K562 (cell line): Measurements from ENCODE around the gene TNIK. TPM values are rescaled to one million over a fixed set of nuclear protein-coding genes. Genes with fewer than 3 reads are reported as not detected.

Source experiments
- ATAC-seq: fragments of 200-7000 bp; cut with Tn5 transposase; 3 replicates; pipeline ENCODE4 v1.9.1; 2020; ENCODE audit warnings: moderate library complexity
- BruUV-seq: library from RNA; stranded (reverse); fragments of 400-500 nt; replicated peaks from 2 replicates; lab custom pipeline; 2021; lab: Mats Ljungman, UMichigan
- CTCF ChIA-PET: fragments of 300-600 bp; formaldehyde crosslinking; extraction: SDS; loops from one replicate; lab custom pipeline; 2021; ENCODE audit warnings: low intra/inter-chr PET ratio; lab: Yijun Ruan, JAX
- POLR2A ChIA-PET: fragments of 300-600, 350-650 bp; sonication (Branson Sonifier 250); formaldehyde crosslinking; extraction: SDS; loops from one replicate; lab custom pipeline; 2021; ENCODE audit warnings: antibody characterized with exemption, inconsistent platforms; lab: Yijun Ruan, JAX
- DNase-seq, 4 experiments: peaks; one replicate each; pipeline versions ENCODE4 v3.0.0 to v3.0.0-alpha.2; 2011 to 2018; ENCODE audit warnings: low spot score in 3 of 4, mixed read lengths in 3 of 4; ENCODE audit errors: extremely low read depth in 1 of 4
- FAIRE-seq: peaks from 2 replicates; lab custom pipeline; 2011; peaks lifted over from hg19 to GRCh38; lab: Jason Lieb, UNC
- H2AFZ ChIP-seq: 2 replicates; pipeline ENCODE4 v1.6.0; 2011; ENCODE audit warnings: low read depth, low read length, control low read depth, inconsistent platforms
- H3K27ac ChIP-seq: fragments of 200-600 bp; 3 replicates; pipeline ENCODE4 v1.8.0; 2011; ENCODE audit warnings: low read depth, mild to moderate bottlenecking, control low read depth, inconsistent platforms, low read length, moderate library complexity, mixed read lengths; ENCODE audit errors: extremely low read depth
- H3K27me3 ChIP-seq, 2 experiments: fragments of 300-600 bp in 1 of 2; 2 replicates in 1 of 2; 3 replicates in 1 of 2; pipeline versions ENCODE4 v1.6.0 to v1.8.0; 2011; ENCODE audit warnings: inconsistent platforms in 2 of 2, low read length in 2 of 2, mild to moderate bottlenecking in 1 of 2, mixed read lengths in 1 of 2, moderate library complexity in 1 of 2; ENCODE audit not compliant: control insufficient read depth in 2 of 2, insufficient read depth in 2 of 2
- H3K36me3 ChIP-seq: fragments of 300-600 bp; 3 replicates; pipeline ENCODE4 v1.8.0; 2011; ENCODE audit warnings: mild to moderate bottlenecking, low read length, inconsistent platforms; ENCODE audit not compliant: control insufficient read depth, insufficient read depth
- H3K4me1 ChIP-seq, 2 experiments: fragments of 200-600 bp in 1 of 2; replicated peaks in 1 of 2; 2 replicates in 1 of 2; 3 replicates in 1 of 2; pipeline versions ENCODE4 v1.5.1 to v1.8.0; 2011; ENCODE audit warnings: inconsistent platforms in 2 of 2, low read length in 2 of 2, mild to moderate bottlenecking in 1 of 2, mixed read lengths in 1 of 2, moderate library complexity in 1 of 2; ENCODE audit not compliant: control insufficient read depth in 2 of 2, insufficient read depth in 2 of 2
- H3K4me2 ChIP-seq: 2 replicates; pipeline ENCODE4 v1.6.1; 2011; ENCODE audit warnings: low read length, control low read depth, inconsistent platforms, mixed read lengths; ENCODE audit not compliant: insufficient read depth
- H3K4me3 ChIP-seq: fragments of 200-600 bp; sonication (generic), shearing (Covaris generic); 2 replicates; pipeline ENCODE4 v1.5.1; 2016; ENCODE audit warnings: control low read depth, inconsistent platforms
- H3K79me2 ChIP-seq: fragments of 200-600 bp; 3 replicates; pipeline ENCODE4 v1.8.0; 2011; ENCODE audit warnings: low read length, inconsistent platforms; ENCODE audit not compliant: control insufficient read depth, insufficient read depth
- H3K9ac ChIP-seq, 2 experiments: 2 replicates each; pipeline versions ENCODE4 v1.6.0 to v1.6.1; 2011; ENCODE audit warnings: low read depth in 2 of 2, low read length in 2 of 2, control low read depth in 1 of 2, inconsistent platforms in 1 of 2, mild to moderate bottlenecking in 1 of 2, mixed read lengths in 1 of 2; ENCODE audit not compliant: insufficient read depth in 1 of 2
- H3K9me1 ChIP-seq: one replicate; pipeline ENCODE4 v1.6.0; 2011; ENCODE audit warnings: inconsistent platforms, mild to moderate bottlenecking, low read length, moderate library complexity; ENCODE audit not compliant: control insufficient read depth, insufficient read depth
- H3K9me3 ChIP-seq: replicated peaks from 2 replicates; pipeline ENCODE4 v1.5.1; 2011; ENCODE audit warnings: low read depth, low read length, inconsistent platforms; ENCODE audit not compliant: control insufficient read depth, insufficient read depth
- H4K20me1 ChIP-seq: replicated peaks from 2 replicates; pipeline ENCODE4 v1.6.1; 2011; ENCODE audit warnings: low read length, inconsistent platforms, mixed read lengths; ENCODE audit not compliant: control insufficient read depth, insufficient read depth
- WGBS: fragments of 100-300 bp; shearing (Covaris generic); methylation state at CpG from one replicate; pipeline ENCODE4 v1.1.6; 2016; ENCODE audit warnings: low coverage, mixed read lengths; ENCODE audit not compliant: insufficient coverage; ENCODE audit errors: missing lambda C conversion rate; 5-methylcytosine and 5-hydroxymethylcytosine counted together
- in situ Hi-C: fragments of 300-500 bp; cut with MboI; formaldehyde crosslinking; loops from 4 replicates; pipeline ENCODE4 v1.15.0; 2018; ENCODE audit warnings: inconsistent platforms, mixed read lengths
- intact Hi-C: fragments of 100-400 bp; cut with micrococcal nuclease; formaldehyde crosslinking; loops from 2 replicates; pipeline ENCODE4 v1.14.2; 2022
- polyA plus RNA-seq, 8 experiments: library from polyadenylated mRNA; depleted of rRNA in 4 of 8; stranded (reverse) in 5 of 8; unstranded in 3 of 8; fragments of >200 nt; fragmentation: Nextera tagmentation in 2 of 8; fragmentation: Illumina TruSeq in 1 of 8; extraction: Ambion mirVana in 2 of 8; extraction: Trizol in 1 of 8; gene quantifications; 2 replicates each; pipeline versions ENCODE4 v1.2.1 to v1.2.3, GENCODE V29; 2011 to 2014; ENCODE audit warnings: inconsistent platforms in 1 of 8, missing spikeins in 1 of 8
- total RNA-seq, 7 experiments: library from RNA; depleted of rRNA in 6 of 7; stranded (reverse); fragments of >200 nt in 6 of 7; fragmentation: Illumina TruSeq in 2 of 7; extraction: Trizol in 2 of 7; gene quantifications; 2 replicates each; pipeline versions ENCODE4 v1.2.1 to v1.2.3, GENCODE V29; 2011 to 2021; ENCODE audit warnings: low replicate concordance in 1 of 7
- TF ChIP-seq, protein P1 (sequence below): IDR thresholded peaks from 3 replicates; pipeline ENCODE4 v1.6.1; 2011; ENCODE audit warnings: borderline replicate concordance, mild to moderate bottlenecking, moderate library complexity; ENCODE audit not compliant: insufficient read length; ENCODE audit errors: extremely low read depth
- TF ChIP-seq, protein P2 (sequence below), 2 experiments: fragments of 450-650 bp in 1 of 2; sonication (generic) in 1 of 2; formaldehyde crosslinking in 1 of 2; IDR thresholded peaks in 1 of 2; conservative IDR thresholded peaks in 1 of 2; 2 replicates each; pipeline versions ENCODE4 v1.6.1 to v1.8.1; 2016 to 2023; ENCODE audit warnings: mild to moderate bottlenecking in 2 of 2, moderate library complexity in 2 of 2, inconsistent platforms in 1 of 2, missing genetic modification reagents in 1 of 2

The TNIK gene
- total and polyA plus RNA-seq, 9 of the 15 experiments (the other 6 are each of a cell fraction or from before 2014, with no cell fraction given): 6.6 to 39.0 (median 24.7) TPM

DNA sequence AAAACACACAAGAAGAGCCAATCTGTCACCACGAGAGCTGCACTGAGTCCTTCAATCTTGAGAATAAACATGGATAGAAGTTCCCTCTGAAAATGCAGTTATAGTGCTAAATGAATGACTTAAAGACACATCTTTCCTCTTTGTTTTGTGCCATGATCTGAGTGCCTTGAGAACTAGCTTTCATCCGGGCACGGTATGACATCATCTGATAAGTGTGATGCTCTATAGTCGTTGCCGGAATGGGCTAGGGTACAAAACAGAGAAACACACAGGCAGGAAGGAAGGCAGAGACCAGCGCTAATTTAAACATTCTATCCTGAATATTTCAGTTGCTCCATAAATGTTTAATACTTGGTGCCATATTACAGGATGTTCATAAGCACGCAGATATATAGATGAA, 146.5 kb downstream of the TNIK start:
- H3K27me3 ChIP-seq: no peaks in the 10 kb centered on the region
- H3K4me3 ChIP-seq: no peak overlapping the region
- TF ChIP-seq, protein P1, sequence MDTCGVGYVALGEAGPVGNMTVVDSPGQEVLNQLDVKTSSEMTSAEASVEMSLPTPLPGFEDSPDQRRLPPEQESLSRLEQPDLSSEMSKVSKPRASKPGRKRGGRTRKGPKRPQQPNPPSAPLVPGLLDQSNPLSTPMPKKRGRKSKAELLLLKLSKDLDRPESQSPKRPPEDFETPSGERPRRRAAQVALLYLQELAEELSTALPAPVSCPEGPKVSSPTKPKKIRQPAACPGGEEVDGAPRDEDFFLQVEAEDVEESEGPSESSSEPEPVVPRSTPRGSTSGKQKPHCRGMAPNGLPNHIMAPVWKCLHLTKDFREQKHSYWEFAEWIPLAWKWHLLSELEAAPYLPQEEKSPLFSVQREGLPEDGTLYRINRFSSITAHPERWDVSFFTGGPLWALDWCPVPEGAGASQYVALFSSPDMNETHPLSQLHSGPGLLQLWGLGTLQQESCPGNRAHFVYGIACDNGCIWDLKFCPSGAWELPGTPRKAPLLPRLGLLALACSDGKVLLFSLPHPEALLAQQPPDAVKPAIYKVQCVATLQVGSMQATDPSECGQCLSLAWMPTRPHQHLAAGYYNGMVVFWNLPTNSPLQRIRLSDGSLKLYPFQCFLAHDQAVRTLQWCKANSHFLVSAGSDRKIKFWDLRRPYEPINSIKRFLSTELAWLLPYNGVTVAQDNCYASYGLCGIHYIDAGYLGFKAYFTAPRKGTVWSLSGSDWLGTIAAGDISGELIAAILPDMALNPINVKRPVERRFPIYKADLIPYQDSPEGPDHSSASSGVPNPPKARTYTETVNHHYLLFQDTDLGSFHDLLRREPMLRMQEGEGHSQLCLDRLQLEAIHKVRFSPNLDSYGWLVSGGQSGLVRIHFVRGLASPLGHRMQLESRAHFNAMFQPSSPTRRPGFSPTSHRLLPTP: no peak
- TF ChIP-seq, protein P2, sequence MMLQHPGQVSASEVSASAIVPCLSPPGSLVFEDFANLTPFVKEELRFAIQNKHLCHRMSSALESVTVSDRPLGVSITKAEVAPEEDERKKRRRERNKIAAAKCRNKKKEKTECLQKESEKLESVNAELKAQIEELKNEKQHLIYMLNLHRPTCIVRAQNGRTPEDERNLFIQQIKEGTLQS (IDR thresholded peaks at IDR 0.05): 0 out of 2 replicates have a peak, but pooled peaks have one; percentile 6
- TF ChIP-seq, protein P2 (CRISPR knock-in tag; conservative IDR thresholded peaks at IDR 0.05): no peak
- FAIRE-seq (no peak), DNase-seq (no peak), ATAC-seq (no peak)
- ChIA-PET POLR2A (no interaction called here), CTCF (no interaction called here)
- BruUV-seq: no TSS peak
- H3K9ac ChIP-seq: no peak overlapping the region
- in situ Hi-C loops: no loop called here
- H3K27ac ChIP-seq: no peak overlapping the region
- no peak overlapping the region for H2AFZ ChIP-seq
- 80% methylated on average over 7 of the region's 7 CpGs for WGBS
- intact Hi-C loops: no loop called here
- no peaks in the 10 kb centered on the region; the same call in 2 of the 3 replicates for H3K36me3 ChIP-seq
- H3K9me3 ChIP-seq: no peaks in the 10 kb centered on the region; the same call in 1 of the 2 replicates
- H3K4me2 ChIP-seq: no peak overlapping the region
- H3K9me1 ChIP-seq: no peaks in the 10 kb centered on the region
- peaks cover 10% of the 10 kb centered on the region; the same call in 1 of the 3 replicates for H3K79me2 ChIP-seq
- peaks cover 4 to 11% of the 10 kb centered on the region in 2 experiments; a peak in 2 of 5 replicates for H3K4me1 ChIP-seq
- H4K20me1 ChIP-seq: no peaks in the 10 kb centered on the region
